Raji (cell line): ENCODE results near the gene FAM81B.

Source experiments
- POLR2A ChIP-seq: IDR thresholded peaks from 2 replicates; pipeline ENCODE4 v1.6.1; 2011; ENCODE audit warnings: low read depth, low read length, control low read depth; ENCODE audit not compliant: insufficient read depth

The FAM81B gene

GRCh38 chr5:95385334-95385733, 5.8 kb upstream of the FAM81B start:
- TF ChIP-seq POLR2A: no peak

GRCh38 chr5:95392593-95393182, 1.5 kb downstream of the FAM81B start:
- no peak for TF ChIP-seq POLR2A

- TF ChIP-seq POLR2A: no peak
These were observed 2.1 kb downstream of the FAM81B start for GRCh38 chr5:95393279-95393678.

- TF ChIP-seq POLR2A: no peak
These were observed 7.8 kb downstream of the FAM81B start for GRCh38 chr5:95398989-95399388.

GRCh38 chr5:95401626-95402025, 10.5 kb downstream of the FAM81B start:
- no peak for TF ChIP-seq POLR2A

- no peak for TF ChIP-seq POLR2A
These were observed 12.8 kb downstream of the FAM81B start for GRCh38 chr5:95403996-95404395.

GRCh38 chr5:95406426-95407090, 15.4 kb downstream of the FAM81B start:
- no peak for TF ChIP-seq POLR2A

GRCh38 chr5:95410279-95410678, 19.1 kb downstream of the FAM81B start:
- no peak for TF ChIP-seq POLR2A

- no peak for TF ChIP-seq POLR2A
These were observed 20.3 kb downstream of the FAM81B start for GRCh38 chr5:95411474-95411873.

GRCh38 chr5:95414451-95414850, 23.3 kb downstream of the FAM81B start:
- no peak for TF ChIP-seq POLR2A

GRCh38 chr5:95417971-95418370, 26.8 kb downstream of the FAM81B start:
- TF ChIP-seq POLR2A: no peak

- no peak for TF ChIP-seq POLR2A
These were observed 31.7 kb downstream of the FAM81B start for GRCh38 chr5:95422838-95423237.

GRCh38 chr5:95424016-95424415, 32.9 kb downstream of the FAM81B start:
- TF ChIP-seq POLR2A: no peak

- TF ChIP-seq POLR2A: no peak
These were observed 33.4 kb downstream of the FAM81B start for GRCh38 chr5:95424526-95424925.

- no peak for TF ChIP-seq POLR2A
These were observed 35.1 kb downstream of the FAM81B start for GRCh38 chr5:95426227-95426626.

- TF ChIP-seq POLR2A: no peak
These were observed 41.6 kb downstream of the FAM81B start for GRCh38 chr5:95432779-95433178.
